GM21737 (cell line): Measurements from ENCODE around the gene ORM2.
"Not testable (repeated sequence)": the region's sequence is repeated elsewhere in the genome, so short reads cannot be mapped to it uniquely, and the experiment has no call there.

ENCODE experiments used
- ATAC-seq: cut with Tn5 transposase; IDR thresholded peaks from one replicate; pipeline ENCODE4 v1.9.1; 2021; ENCODE audit warnings: mild to moderate bottlenecking, moderate library complexity; ENCODE audit not compliant: unreplicated experiment

The ORM2 gene

GRCh38 chr9:114328937-114329624, 588 bp upstream of the ORM2 start:
- not testable (repeated sequence) for ATAC-seq

DNA sequence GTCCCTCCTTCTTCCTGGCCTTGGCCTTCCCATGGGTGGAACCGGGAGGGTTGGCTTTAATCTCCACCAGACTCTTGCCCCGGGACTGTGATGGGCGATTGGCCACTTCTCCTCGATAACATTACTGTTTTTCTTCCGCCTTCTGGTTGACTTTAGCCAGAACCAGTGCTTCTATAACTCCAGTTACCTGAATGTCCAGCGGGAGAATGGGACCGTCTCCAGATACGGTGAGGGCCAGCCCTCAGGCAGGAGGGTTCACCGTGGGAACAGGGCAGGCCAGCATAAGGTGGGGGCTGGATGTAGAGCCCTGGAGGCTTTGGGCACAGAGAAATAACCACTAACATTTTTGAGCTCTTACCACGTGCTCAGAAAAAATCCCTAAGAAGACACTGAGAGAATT, 967 bp downstream of the ORM2 start:
- no peak for ATAC-seq

GRCh38 chr9:114331229-114332195, 1.8 kb downstream of the ORM2 start:
- ATAC-seq: not testable (repeated sequence)

DNA sequence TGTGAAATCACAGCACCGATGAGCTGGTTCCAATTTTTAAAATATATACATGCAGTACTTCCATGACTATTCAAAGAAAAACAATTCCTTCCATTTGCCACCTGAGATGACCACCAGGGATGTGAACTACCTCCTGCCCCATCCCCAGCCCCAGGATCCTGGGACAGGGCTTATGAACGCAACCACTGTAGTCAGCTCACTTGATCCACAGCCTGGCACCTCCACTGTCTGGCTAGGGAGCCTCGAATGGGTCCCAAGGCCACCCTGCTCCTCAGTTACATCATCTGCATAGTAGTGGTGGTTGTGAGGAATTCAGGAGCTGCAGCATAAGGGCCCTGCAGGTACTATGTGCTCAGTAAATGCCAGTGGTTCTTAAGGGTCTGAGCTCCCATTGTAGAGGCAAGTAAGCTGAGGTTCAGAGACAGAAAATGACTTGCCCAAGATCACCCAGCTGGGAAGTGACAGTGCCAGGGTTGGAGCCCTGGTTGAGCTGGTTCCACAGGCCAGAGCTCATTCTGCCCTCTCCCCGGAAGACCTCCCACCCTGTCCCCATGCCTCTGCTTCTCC, 2.9 kb downstream of the ORM2 start:
- ATAC-seq: not testable (repeated sequence)

- not testable (repeated sequence) for ATAC-seq
These were observed 4.0 kb downstream of the ORM2 start for GRCh38 chr9:114333718-114334117.

DNA sequence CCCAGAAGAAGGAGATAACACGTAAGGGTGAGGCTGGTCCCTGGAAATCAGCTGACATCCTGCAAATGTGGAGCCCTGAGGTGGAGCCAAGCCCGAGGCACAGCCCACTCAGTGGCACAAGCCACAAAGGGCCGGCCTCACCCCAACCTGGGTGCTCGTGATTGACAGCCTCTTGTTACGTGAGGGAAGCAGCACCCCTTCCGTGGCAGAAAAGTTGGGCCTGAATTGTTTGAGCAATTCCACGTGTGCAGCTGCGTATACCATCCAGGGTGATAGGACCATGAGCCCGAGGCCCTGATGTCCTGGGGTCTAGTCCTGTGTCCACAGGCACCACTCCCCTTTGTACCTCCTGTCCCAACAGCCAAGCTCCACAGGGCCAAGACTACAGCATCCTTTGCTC, 4.8 kb downstream of the ORM2 start:
- ATAC-seq: no peak

DNA sequence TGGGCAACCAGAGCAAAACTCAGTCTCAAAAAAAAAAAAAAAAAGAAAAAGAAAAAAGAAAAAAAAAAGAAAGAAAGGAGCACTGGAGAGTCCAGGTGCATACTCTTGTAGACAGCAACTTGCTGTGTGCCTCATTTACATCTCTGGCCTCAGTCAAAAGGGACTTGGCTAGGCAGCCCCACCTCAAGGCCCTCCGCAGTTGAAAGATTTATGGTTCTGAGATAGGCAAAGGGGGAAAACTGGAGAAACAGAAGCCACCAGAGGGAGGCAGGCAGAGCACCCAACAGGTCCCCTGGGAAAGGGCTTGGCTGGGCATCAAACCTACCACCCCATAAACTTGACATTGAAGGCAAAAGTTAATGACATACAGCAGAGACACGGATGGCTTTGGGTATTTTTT, 6.1 kb downstream of the ORM2 start:
- no peak for ATAC-seq

DNA sequence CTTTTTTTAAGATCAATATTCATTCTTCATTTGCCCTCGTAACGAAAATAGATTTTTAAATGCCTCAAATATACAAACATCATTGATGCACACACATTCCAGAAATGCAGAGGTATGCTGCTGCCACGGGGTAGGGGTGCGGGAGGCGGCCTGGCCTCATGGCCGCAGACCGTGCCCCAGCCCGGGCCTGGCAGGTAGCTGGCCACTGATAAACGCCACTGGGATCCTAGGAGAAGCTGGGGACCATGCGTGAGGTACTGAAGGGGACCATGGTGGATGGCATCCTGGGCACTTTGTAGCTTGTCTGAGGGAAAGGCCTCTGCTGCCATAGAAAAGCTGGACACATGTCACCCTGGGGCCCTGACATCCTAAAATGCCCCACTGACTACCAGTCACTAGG, 6.5 kb downstream of the ORM2 start:
- no peak for ATAC-seq

DNA sequence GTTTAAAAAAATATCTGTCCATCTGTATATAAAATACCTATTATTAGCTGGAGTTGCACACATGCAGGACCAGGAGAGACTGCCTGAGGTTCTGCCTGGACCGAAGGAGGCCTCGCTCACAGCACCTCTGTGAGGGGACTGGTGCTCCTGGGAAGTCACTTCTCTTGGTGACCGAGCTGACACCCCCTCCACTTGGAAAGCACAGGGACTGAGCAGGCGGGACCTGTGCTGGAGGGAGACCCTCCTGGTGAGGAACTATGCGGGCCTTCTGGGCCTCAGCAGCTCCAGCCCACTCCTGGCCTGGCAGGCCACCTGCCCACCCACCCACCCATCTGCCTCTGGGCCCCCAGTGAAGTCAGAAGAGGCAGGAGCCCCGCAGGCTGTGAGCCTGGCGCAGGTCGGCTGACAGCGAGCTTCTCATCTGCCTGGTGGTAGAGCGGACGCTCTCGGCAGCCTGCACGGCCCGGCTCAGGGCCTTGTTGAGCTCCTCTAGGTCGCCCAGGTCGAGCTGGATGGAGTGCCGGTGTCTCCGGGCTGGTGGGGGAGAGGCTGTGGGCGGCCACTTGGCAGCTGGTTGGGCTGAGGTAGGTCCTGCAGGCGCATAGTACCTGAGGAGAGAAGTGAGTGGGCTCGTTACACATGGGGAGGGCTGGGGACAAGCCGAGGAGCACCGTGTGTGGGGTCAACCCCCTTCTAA, 7.2 kb downstream of the ORM2 start:
- ATAC-seq: no peak

GRCh38 chr9:114338187-114338586, 8.5 kb downstream of the ORM2 start:
- no peak for ATAC-seq

DNA sequence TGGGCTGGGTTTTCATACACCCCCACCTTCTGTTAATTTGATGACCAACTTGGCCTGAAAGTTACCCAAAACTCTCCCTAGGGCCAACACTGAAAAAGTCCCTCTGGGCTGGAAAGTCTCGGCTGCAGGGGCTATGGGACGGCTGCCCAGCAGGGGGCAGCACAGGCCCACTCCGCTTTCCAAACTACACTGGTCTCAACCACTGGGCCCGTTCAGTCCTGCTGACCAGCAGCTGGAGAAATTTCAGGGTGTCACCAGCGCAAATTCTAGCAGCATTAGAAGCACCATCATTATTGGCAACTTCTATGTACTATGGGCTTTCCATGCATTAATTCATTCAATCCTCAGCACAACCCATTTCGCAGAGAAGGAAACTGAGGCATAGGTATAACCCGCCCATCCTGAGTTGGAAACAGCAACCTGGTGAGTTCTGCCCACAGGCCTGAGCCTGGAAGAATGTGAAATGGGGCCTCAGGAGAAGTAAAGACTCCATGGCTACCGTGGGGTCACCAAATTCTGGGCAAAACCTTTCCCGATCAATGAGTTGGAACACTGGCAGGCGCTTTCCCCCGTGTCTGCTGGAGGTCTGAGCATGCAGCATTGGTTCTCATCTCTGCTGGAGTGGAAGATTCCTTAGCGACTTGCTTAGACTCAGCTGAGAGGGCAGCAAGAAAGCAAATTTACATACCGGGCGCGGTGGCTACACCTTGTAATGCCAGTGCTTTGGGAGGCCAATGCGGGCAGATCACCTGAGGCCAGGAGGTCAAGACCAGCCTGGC, 9.7 kb downstream of the ORM2 start:
- no peak for ATAC-seq

- ATAC-seq: no peak
These were observed 11.6 kb downstream of the ORM2 start for GRCh38 chr9:114341152-114341830.

- no peak for ATAC-seq
These were observed 12.3 kb downstream of the ORM2 start for GRCh38 chr9:114341991-114342390.

DNA sequence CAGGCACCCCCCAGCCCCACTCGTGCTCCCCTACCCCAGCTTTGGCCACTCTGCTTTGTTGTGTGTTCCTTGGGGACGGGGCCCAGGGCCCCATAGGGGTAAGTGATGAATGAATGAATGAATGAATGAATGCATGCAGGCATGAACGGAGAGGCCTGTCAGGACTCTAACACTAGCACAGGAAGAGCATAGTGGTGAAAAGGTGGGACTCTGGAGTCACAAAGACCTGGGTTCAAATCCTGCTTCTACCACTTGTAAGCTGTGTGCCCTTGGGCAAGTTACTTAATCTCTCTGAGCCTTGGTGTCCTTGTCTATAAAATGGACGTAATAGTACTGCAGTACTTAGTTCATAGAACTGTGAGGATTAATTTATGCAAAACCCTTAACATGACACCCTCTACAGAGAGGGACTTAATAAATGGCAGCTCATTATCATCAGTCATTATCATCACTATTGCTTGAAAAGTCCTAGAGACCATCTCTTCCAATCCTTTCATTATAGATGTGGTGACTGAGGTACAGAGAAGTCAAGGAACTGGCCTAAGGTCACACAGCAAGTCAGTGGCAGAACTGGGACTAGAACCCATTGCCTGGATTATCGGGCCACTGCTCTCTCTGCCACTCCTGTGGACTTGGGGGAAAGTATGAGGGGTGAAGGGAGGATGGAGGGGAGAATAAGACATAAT, 13.2 kb downstream of the ORM2 start:
- ATAC-seq: no peak

- ATAC-seq: no peak
These were observed 14.0 kb downstream of the ORM2 start for GRCh38 chr9:114343471-114344187.

GRCh38 chr9:114344188-114344566, 14.5 kb downstream of the ORM2 start:
- ATAC-seq: no peak

- ATAC-seq: no peak
These were observed 15.0 kb downstream of the ORM2 start for GRCh38 chr9:114344692-114345091.

- no peak for ATAC-seq
These were observed 15.9 kb downstream of the ORM2 start for GRCh38 chr9:114345493-114346065.
